SK-N-SH treated with all-trans-retinoic acid at 6 μM for 48 hours (cell line): ENCODE measurements around the gene HACD4.

ENCODE experiments used
- ATAC-seq: fragments of 200-7000 bp; cut with Tn5 transposase; 3 replicates; pipeline ENCODE4 v1.9.1; 2020; ENCODE audit warnings: mild to moderate bottlenecking, moderate library complexity
- ARNTL ChIP-seq: fragments of 450-650 bp; formaldehyde crosslinking; IDR thresholded peaks from 2 replicates; pipeline ENCODE4 v1.5.0; 2020; ENCODE audit warnings: low read depth, mild to moderate bottlenecking, moderate library complexity, borderline replicate concordance
- ESRRG ChIP-seq: fragments of 250-450 bp; sonication (Bioruptor Pico); IDR thresholded peaks from 2 replicates; pipeline ENCODE4 v1.6.1; 2021; ENCODE audit warnings: mild to moderate bottlenecking
- ISL1 ChIP-seq: fragments of 250-450 bp; sonication (Bioruptor Pico); IDR thresholded peaks from 2 replicates; pipeline ENCODE4 v2.1.2; 2022; ENCODE audit warnings: mild to moderate bottlenecking, moderate library complexity
- PPARA ChIP-seq: fragments of 250-450 bp; sonication (Bioruptor Pico); IDR thresholded peaks from 2 replicates; pipeline ENCODE4 v1.5.0; 2020; ENCODE audit warnings: mild to moderate bottlenecking, borderline replicate concordance
- RARB ChIP-seq: fragments of 250-450 bp; sonication (Bioruptor Pico); IDR thresholded peaks from 2 replicates; pipeline ENCODE4 v1.8.0; 2021; ENCODE audit warnings: mild to moderate bottlenecking, moderate library complexity
- SNAI2 ChIP-seq: fragments of 250-450 bp; sonication (Bioruptor Pico); IDR thresholded peaks from 2 replicates; pipeline ENCODE4 v1.5.0; 2020; ENCODE audit warnings: mild to moderate bottlenecking, moderate library complexity
- TOX ChIP-seq: fragments of 250-450 bp; sonication (Bioruptor Pico); IDR thresholded peaks from 2 replicates; pipeline ENCODE4 v1.8.0; 2021; ENCODE audit warnings: mild to moderate bottlenecking, moderate library complexity, borderline replicate concordance
- ZC3H10 ChIP-seq: fragments of 250-450 bp; sonication (Bioruptor Pico); IDR thresholded peaks from 2 replicates; pipeline ENCODE4 v1.5.1; 2021; ENCODE audit warnings: mild to moderate bottlenecking, moderate library complexity
- ZFP3 ChIP-seq: fragments of 250-450 bp; sonication (Bioruptor Pico); IDR thresholded peaks from 2 replicates; pipeline ENCODE4 v1.5.0; 2020; ENCODE audit warnings: mild to moderate bottlenecking, moderate library complexity
- ZNF565 ChIP-seq: fragments of 450-650 bp; formaldehyde crosslinking; conservative IDR thresholded peaks from 2 replicates; pipeline ENCODE4 v1.5.0; 2020; ENCODE audit warnings: low read depth, mild to moderate bottlenecking, moderate library complexity
- ZNF70 ChIP-seq: fragments of 450-650 bp; formaldehyde crosslinking; IDR thresholded peaks from 2 replicates; pipeline ENCODE4 v1.5.0; 2020; ENCODE audit warnings: mild to moderate bottlenecking, moderate library complexity
- ZNF8 ChIP-seq: fragments of 450-650 bp; formaldehyde crosslinking; IDR thresholded peaks from 2 replicates; pipeline ENCODE4 v1.5.0; 2020; ENCODE audit warnings: mild to moderate bottlenecking, moderate library complexity
- TF ChIP-seq, protein P1 (sequence below): fragments of 250-450 bp; sonication (Bioruptor Pico); IDR thresholded peaks from 2 replicates; pipeline ENCODE4 v1.5.0; 2020; ENCODE audit warnings: mild to moderate bottlenecking, moderate library complexity
- TF ChIP-seq, protein P2 (sequence below): fragments of 250-450 bp; sonication (Bioruptor Pico); IDR thresholded peaks from 2 replicates; pipeline ENCODE4 v1.5.1; 2021; ENCODE audit warnings: mild to moderate bottlenecking, moderate library complexity
- TF ChIP-seq, protein P3 (sequence below): fragments of 250-450 bp; sonication (Bioruptor Pico); IDR thresholded peaks from 2 replicates; pipeline ENCODE4 v1.5.1; 2020; ENCODE audit warnings: low read depth, mild to moderate bottlenecking, moderate library complexity
- TF ChIP-seq, protein P4 (sequence below): fragments of 250-450 bp; sonication (Bioruptor Pico); IDR thresholded peaks from 2 replicates; pipeline ENCODE4 v1.8.0; 2021; ENCODE audit warnings: low read depth, mild to moderate bottlenecking, moderate library complexity, borderline replicate concordance
- TF ChIP-seq, protein P5 (sequence below): fragments of 250-450 bp; sonication (Bioruptor Pico); IDR thresholded peaks from 2 replicates; pipeline ENCODE4 v1.8.0; 2020; ENCODE audit warnings: mild to moderate bottlenecking, moderate library complexity, borderline replicate concordance

Gene HACD4

DNA sequence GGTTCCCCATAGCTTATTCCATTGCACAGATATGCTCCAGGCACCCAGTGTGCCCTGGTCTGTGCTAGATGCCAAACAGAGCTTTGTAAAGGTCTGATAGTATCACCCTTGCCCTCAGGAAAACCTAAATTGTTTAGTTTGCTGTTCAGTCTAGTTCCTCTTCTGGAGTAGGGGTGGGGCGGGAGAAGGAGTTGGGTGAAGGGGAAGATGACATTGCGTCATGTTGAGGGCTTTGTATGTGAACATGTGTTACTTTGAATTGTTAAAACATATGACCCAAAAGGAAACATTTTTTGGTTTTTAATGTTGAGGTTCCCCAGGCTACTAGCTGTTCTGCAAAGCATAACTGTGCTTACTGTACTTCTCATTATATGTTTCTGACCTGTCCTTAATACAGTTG lies 40.6 kb downstream of the HACD4 start:
- TF ChIP-seq ZC3H10 (no peak), ZNF565 (CRISPR knock-in tag) (no peak), ZFP3 (CRISPR knock-in tag) (no peak), ESRRG (CRISPR knock-in tag) (no peak), TOX (CRISPR knock-in tag) (no peak), PPARA (CRISPR knock-in tag) (no peak), ZNF8 (CRISPR knock-in tag) (no peak), ZNF70 (CRISPR knock-in tag) (no peak)
- TF ChIP-seq, protein P1, sequence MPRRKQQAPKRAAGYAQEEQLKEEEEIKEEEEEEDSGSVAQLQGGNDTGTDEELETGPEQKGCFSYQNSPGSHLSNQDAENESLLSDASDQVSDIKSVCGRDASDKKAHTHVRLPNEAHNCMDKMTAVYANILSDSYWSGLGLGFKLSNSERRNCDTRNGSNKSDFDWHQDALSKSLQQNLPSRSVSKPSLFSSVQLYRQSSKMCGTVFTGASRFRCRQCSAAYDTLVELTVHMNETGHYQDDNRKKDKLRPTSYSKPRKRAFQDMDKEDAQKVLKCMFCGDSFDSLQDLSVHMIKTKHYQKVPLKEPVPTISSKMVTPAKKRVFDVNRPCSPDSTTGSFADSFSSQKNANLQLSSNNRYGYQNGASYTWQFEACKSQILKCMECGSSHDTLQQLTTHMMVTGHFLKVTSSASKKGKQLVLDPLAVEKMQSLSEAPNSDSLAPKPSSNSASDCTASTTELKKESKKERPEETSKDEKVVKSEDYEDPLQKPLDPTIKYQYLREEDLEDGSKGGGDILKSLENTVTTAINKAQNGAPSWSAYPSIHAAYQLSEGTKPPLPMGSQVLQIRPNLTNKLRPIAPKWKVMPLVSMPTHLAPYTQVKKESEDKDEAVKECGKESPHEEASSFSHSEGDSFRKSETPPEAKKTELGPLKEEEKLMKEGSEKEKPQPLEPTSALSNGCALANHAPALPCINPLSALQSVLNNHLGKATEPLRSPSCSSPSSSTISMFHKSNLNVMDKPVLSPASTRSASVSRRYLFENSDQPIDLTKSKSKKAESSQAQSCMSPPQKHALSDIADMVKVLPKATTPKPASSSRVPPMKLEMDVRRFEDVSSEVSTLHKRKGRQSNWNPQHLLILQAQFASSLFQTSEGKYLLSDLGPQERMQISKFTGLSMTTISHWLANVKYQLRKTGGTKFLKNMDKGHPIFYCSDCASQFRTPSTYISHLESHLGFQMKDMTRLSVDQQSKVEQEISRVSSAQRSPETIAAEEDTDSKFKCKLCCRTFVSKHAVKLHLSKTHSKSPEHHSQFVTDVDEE (CRISPR knock-in tag), result no peak
- TF ChIP-seq, protein P2, sequence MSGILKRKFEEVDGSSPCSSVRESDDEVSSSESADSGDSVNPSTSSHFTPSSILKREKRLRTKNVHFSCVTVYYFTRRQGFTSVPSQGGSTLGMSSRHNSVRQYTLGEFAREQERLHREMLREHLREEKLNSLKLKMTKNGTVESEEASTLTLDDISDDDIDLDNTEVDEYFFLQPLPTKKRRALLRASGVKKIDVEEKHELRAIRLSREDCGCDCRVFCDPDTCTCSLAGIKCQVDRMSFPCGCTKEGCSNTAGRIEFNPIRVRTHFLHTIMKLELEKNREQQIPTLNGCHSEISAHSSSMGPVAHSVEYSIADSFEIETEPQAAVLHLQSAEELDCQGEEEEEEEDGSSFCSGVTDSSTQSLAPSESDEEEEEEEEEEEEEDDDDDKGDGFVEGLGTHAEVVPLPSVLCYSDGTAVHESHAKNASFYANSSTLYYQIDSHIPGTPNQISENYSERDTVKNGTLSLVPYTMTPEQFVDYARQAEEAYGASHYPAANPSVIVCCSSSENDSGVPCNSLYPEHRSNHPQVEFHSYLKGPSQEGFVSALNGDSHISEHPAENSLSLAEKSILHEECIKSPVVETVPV (CRISPR knock-in tag), result no peak
- TF ChIP-seq, protein P3, sequence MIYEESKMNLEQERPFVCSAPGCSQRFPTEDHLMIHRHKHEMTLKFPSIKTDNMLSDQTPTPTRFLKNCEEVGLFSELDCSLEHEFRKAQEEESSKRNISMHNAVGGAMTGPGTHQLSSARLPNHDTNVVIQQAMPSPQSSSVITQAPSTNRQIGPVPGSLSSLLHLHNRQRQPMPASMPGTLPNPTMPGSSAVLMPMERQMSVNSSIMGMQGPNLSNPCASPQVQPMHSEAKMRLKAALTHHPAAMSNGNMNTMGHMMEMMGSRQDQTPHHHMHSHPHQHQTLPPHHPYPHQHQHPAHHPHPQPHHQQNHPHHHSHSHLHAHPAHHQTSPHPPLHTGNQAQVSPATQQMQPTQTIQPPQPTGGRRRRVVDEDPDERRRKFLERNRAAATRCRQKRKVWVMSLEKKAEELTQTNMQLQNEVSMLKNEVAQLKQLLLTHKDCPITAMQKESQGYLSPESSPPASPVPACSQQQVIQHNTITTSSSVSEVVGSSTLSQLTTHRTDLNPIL (CRISPR knock-in tag), result no peak
- TF ChIP-seq, protein P4, sequence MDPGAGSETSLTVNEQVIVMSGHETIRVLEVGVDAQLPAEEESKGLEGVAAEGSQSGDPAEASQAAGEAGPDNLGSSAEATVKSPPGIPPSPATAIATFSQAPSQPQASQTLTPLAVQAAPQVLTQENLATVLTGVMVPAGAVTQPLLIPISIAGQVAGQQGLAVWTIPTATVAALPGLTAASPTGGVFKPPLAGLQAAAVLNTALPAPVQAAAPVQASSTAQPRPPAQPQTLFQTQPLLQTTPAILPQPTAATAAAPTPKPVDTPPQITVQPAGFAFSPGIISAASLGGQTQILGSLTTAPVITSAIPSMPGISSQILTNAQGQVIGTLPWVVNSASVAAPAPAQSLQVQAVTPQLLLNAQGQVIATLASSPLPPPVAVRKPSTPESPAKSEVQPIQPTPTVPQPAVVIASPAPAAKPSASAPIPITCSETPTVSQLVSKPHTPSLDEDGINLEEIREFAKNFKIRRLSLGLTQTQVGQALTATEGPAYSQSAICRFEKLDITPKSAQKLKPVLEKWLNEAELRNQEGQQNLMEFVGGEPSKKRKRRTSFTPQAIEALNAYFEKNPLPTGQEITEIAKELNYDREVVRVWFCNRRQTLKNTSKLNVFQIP (CRISPR knock-in tag), result no peak
- TF ChIP-seq, protein P5, sequence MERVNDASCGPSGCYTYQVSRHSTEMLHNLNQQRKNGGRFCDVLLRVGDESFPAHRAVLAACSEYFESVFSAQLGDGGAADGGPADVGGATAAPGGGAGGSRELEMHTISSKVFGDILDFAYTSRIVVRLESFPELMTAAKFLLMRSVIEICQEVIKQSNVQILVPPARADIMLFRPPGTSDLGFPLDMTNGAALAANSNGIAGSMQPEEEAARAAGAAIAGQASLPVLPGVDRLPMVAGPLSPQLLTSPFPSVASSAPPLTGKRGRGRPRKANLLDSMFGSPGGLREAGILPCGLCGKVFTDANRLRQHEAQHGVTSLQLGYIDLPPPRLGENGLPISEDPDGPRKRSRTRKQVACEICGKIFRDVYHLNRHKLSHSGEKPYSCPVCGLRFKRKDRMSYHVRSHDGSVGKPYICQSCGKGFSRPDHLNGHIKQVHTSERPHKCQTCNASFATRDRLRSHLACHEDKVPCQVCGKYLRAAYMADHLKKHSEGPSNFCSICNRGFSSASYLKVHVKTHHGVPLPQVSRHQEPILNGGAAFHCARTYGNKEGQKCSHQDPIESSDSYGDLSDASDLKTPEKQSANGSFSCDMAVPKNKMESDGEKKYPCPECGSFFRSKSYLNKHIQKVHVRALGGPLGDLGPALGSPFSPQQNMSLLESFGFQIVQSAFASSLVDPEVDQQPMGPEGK (CRISPR knock-in tag), result no peak
- TF ChIP-seq, all 23 proteins: peak for 0
- no peak for ATAC-seq

DNA sequence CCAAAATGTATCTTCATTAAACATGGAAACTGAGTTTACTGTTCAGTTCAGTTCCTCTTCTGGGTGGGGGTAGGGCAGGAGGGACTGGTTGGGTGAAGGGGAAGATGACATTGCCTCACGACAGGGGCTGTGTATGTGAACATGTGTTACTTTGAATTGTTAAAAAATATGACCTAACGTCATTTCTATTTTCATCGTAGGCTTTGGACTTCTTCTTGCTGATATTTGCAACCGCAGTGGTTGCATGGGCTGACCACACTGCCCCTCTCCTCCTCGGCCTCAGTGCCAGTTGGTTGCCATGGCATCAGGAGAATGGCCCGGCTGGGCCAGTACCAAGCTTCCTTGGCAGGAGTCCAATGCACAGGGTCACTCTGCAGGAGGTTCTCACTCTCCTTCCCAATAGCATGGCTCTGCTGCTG lies 41.5 kb downstream of the HACD4 start:
- TF ChIP-seq RARB (CRISPR knock-in tag) (no peak), ISL1 (no peak), ZNF565 (CRISPR knock-in tag) (no peak), ZFP3 (CRISPR knock-in tag) (no peak)
- TF ChIP-seq, all 23 proteins: peak for 0
- no peak for ATAC-seq

DNA sequence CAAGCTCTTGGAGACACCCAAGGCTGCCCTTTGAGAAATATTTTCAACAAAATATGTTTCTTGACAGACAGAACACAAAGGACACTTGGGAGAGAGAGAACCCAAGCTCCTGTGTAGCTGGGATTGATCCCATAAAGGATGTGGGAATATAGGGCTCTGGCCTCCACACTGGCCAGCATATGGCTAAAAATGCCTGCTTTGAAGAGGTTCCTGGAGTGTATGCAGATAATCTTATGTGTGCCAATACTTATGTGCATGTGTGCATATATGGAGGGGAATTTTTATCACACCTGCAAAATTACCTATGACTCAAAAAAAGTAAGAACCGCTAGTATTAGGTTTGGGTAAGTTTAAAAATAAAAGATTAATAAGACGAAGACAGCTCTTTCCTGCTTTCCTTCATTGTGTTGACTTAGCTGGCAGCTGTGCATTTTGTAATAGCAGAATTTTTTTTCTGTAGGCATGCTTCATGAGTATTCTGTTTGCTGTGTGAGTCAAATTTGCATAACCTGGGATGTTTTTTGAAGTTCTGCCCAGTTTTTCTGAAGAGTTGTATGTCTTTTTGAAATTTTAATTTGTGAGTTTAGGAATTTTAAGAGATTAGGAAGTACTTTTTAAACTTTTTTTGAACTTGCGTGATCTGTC lies 42.6 kb downstream of the HACD4 start:
- ATAC-seq, result no peak
- TF ChIP-seq RARB (CRISPR knock-in tag) (no peak), ZC3H10 (no peak)

DNA sequence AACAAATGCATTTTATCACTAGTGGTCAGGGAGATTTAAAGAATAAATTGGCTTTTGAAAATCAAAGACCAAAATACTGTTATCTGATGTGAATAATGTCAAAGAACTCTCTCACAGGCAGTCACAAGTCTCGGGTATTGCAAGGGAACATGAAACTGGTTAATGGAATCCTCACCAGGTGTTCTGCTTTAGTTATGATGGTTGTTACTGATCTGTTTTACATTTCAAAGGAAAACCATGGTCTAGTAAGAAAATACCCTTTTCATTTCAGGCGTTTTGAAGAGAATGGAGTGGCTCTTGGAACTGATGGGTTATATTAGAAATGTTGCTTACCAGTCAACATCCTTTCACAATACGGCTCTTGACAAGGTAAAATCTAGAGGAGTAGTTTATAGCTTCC lies 43.4 kb downstream of the HACD4 start:
- TF ChIP-seq ARNTL (CRISPR knock-in tag), result no peak
- no peak for TF ChIP-seq ESRRG (CRISPR knock-in tag)
- TF ChIP-seq ZFP3 (CRISPR knock-in tag), result no peak
- no peak for ATAC-seq

DNA sequence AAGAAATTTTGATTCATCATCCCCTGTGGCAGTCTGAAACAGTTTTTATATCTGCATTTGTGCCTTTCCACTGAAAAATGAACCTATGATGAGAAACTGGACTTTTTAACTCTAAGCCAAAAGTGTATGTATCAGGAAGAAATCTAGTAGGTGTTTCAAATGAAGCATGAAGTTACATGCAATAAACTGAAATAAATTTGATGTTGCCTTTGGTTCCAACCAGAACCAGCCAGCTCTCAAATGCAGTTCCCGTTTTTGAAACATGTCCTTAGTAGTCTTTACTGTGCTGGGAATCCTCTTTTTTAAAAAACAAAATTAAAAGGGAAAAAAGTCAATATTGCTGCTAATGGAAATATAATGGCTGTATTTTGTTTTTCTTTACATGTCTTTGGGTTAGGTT lies 43.9 kb downstream of the HACD4 start:
- ATAC-seq, result no peak

More for the DNA sequence above, 43.9 kb downstream of the HACD4 start:
- TF ChIP-seq, protein P3 (CRISPR knock-in tag), result no peak
- TF ChIP-seq TOX (CRISPR knock-in tag), result no peak
- no peak for TF ChIP-seq SNAI2
- TF ChIP-seq ARNTL (CRISPR knock-in tag), result no peak
